Endothelial cell of umbilical vein (primary cell): ENCODE data around the gene DUSP8. TPM values are rescaled to one million over a fixed set of nuclear protein-coding genes. Genes with fewer than 3 reads are reported as not detected.

Experiments used
- BruUV-seq: library from RNA; stranded (reverse); fragments of 400-500 nt; replicated peaks from 2 replicates; lab custom pipeline; 2021; lab: Mats Ljungman, UMichigan
- CTCF ChIA-PET: fragments of 300-600, 350-600 bp; sonication (Branson Sonifier 250); formaldehyde crosslinking; loops from one replicate; lab custom pipeline; 2021; ENCODE audit warnings: antibody characterized with exemption, inconsistent platforms; lab: Charles Lee
- POLR2A ChIA-PET: fragments of 300-600, 350-600 bp; sonication (Branson Sonifier 250); formaldehyde crosslinking; loops from one replicate; lab custom pipeline; 2021; ENCODE audit warnings: antibody characterized with exemption, inconsistent platforms; lab: Charles Lee
- DNase-seq: peaks from one replicate; pipeline ENCODE4 v3.0.0-alpha.2; 2011; ENCODE audit warnings: low read depth, low spot score
- FAIRE-seq: peaks from 2 replicates; lab custom pipeline; 2011; peaks lifted over from hg19 to GRCh38; lab: Jason Lieb, UNC
- H2AFZ ChIP-seq: 2 replicates; pipeline ENCODE4 v1.6.0; 2012; ENCODE audit warnings: low read depth, low read length, control low read depth, inconsistent platforms
- H3K27ac ChIP-seq: 2 replicates; pipeline ENCODE4 v1.5.1; 2011; ENCODE audit warnings: low read depth, mild to moderate bottlenecking, control low read depth, low read length, moderate library complexity; ENCODE audit not compliant: insufficient read depth
- H3K27me3 ChIP-seq, 2 experiments: 2 replicates each; pipeline versions ENCODE4 v1.6.0 to v1.6.1; 2011; ENCODE audit warnings: low read length in 2 of 2, mixed read lengths in 1 of 2; ENCODE audit not compliant: control insufficient read depth in 2 of 2, insufficient read depth in 2 of 2
- H3K36me3 ChIP-seq, 2 experiments: 2 replicates in 1 of 2; 3 replicates in 1 of 2; pipeline ENCODE4 v1.5.1; 2011; ENCODE audit warnings: low read length in 2 of 2, mild to moderate bottlenecking in 1 of 2, moderate library complexity in 1 of 2; ENCODE audit not compliant: control insufficient read depth in 2 of 2, insufficient read depth in 2 of 2; ENCODE audit errors: extremely low read depth in 1 of 2
- H3K4me1 ChIP-seq: 3 replicates; pipeline ENCODE4 v1.5.1; 2011; ENCODE audit warnings: mild to moderate bottlenecking, low read length; ENCODE audit not compliant: control insufficient read depth, insufficient read depth; ENCODE audit errors: extremely low read depth
- H3K4me2 ChIP-seq: 2 replicates; pipeline ENCODE4 v1.6.1; 2011; ENCODE audit warnings: low read length, control low read depth, mixed read lengths; ENCODE audit not compliant: insufficient read depth
- H3K4me3 ChIP-seq, 3 experiments: fragments of 200-600 bp in 1 of 3; sonication (generic), shearing (Covaris generic) in 1 of 3; replicated peaks in 1 of 3; 2 replicates each; pipeline ENCODE4 v1.5.1; 2011 to 2016; ENCODE audit warnings: control low read depth in 3 of 3, low read length in 3 of 3, mild to moderate bottlenecking in 2 of 3, inconsistent platforms in 1 of 3, low read depth in 1 of 3, moderate library complexity in 1 of 3; ENCODE audit not compliant: insufficient read depth in 1 of 3
- H3K79me2 ChIP-seq: 2 replicates; pipeline ENCODE4 v1.6.0; 2012; ENCODE audit warnings: low read length, inconsistent platforms; ENCODE audit not compliant: control insufficient read depth, insufficient read depth
- H3K9ac ChIP-seq: replicated peaks from 2 replicates; pipeline ENCODE3; 2011; ENCODE audit warnings: low read length, control low read depth; ENCODE audit not compliant: insufficient read depth; ENCODE audit errors: extremely low read depth
- H3K9me1 ChIP-seq: replicated peaks from 3 replicates; pipeline ENCODE4 v1.6.0; 2011; ENCODE audit warnings: mild to moderate bottlenecking, low read length; ENCODE audit not compliant: control insufficient read depth, insufficient read depth; ENCODE audit errors: extremely low read depth
- H3K9me3 ChIP-seq: replicated peaks from 2 replicates; pipeline ENCODE4 v1.5.1; 2012; ENCODE audit warnings: low read length, inconsistent platforms; ENCODE audit not compliant: control insufficient read depth, insufficient read depth
- H4K20me1 ChIP-seq: replicated peaks from 2 replicates; pipeline ENCODE3; 2011; ENCODE audit warnings: mild to moderate bottlenecking, low read length; ENCODE audit not compliant: control insufficient read depth, insufficient read depth; ENCODE audit errors: extremely low read depth
- FOS ChIP-seq: IDR thresholded peaks from 2 replicates; pipeline ENCODE4 v1.6.1; 2011; ENCODE audit warnings: mild to moderate bottlenecking, low read length, moderate library complexity, borderline replicate concordance; ENCODE audit not compliant: insufficient read depth
- GATA2 ChIP-seq: IDR thresholded peaks from 2 replicates; pipeline ENCODE4 v1.7.0; 2011; ENCODE audit warnings: low read depth, mild to moderate bottlenecking, moderate library complexity, mixed read lengths, low read length; ENCODE audit not compliant: insufficient read length, insufficient read depth
- MYC ChIP-seq: IDR thresholded peaks from one replicate; pipeline ENCODE4 v1.6.1; 2011; ENCODE audit warnings: mild to moderate bottlenecking, low read depth, low read length
- POLR2A ChIP-seq: IDR thresholded peaks from 2 replicates; pipeline ENCODE4 v1.6.1; 2012; ENCODE audit warnings: low read depth, mild to moderate bottlenecking, control low read depth, low read length
- POLR2AphosphoS5 ChIP-seq: IDR thresholded peaks from 2 replicates; pipeline ENCODE4 v1.6.1; 2012; ENCODE audit warnings: low read depth, mild to moderate bottlenecking, control low read depth, low read length, moderate library complexity; ENCODE audit not compliant: insufficient read depth
- dilution Hi-C: fragments of 300-500 bp; cut with MboI; formaldehyde crosslinking; loops from one replicate; pipeline ENCODE4 v1.15.0; 2019; ENCODE audit warnings: low sequenced_read_pairs; ENCODE audit not compliant: extremely low pct_ligation_motif_present
- intact Hi-C: fragments of 100-400 bp; cut with micrococcal nuclease; formaldehyde crosslinking; loops from one replicate; pipeline ENCODE4 v1.10.0; 2022
- polyA plus RNA-seq, 4 experiments: library from polyadenylated mRNA; depleted of rRNA in 3 of 4; stranded (reverse) in 3 of 4; unstranded in 1 of 4; fragments of >200 nt; gene quantifications; 2 replicates each; pipeline versions ENCODE4 v1.2.1 to v1.2.3, GENCODE V29; 2011 to 2012; ENCODE audit warnings: missing spikeins in 1 of 4
- total RNA-seq: library from RNA; stranded (reverse); gene quantifications from 2 replicates; pipeline ENCODE4 v1.2.3, GENCODE V29; 2021
- TF ChIP-seq, protein P1 (sequence below): IDR thresholded peaks from 2 replicates; pipeline ENCODE4 v1.6.1; 2011; ENCODE audit not compliant: insufficient read depth, insufficient read length
- TF ChIP-seq, protein P2 (sequence below), 2 donors: IDR thresholded peaks; 1 replicate in 1 of 2; 2 replicates in 1 of 2; pipeline ENCODE4 v1.5.1; 2011; ENCODE audit warnings: low read length in 2 of 2, mild to moderate bottlenecking in 2 of 2, moderate library complexity in 2 of 2, control low read depth in 1 of 2, inconsistent platforms in 1 of 2, low read depth in 1 of 2; ENCODE audit not compliant: insufficient read depth in 1 of 2; ENCODE audit errors: extremely low read depth in 1 of 2

DUSP8 gene
- total and polyA plus RNA-seq, 2 donors (not counting 3 experiments of a cell fraction or from before 2014, with no cell fraction given), result 4.6 to 5.9 TPM

DNA sequence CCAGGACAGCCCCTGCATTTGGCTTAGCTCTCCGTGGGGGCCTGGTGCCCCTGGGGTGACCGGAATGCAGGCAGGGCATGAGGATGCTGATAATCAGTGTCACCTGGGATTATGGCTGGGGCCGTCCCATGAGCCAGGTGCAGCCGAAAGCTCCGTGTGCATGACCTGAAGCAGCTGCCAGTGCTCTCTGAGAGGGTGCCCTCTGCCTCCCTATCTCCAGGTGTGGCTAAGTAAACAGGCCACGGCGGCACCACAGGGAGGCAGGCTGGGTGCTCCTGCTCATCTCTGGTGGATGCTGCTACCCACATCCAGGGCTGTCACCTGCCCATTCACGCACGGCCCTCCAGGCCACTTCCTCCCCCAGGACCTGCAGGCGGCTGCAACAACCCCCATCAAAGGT, 29.8 kb downstream of the DUSP8 start:
- ChIA-PET POLR2A (no interaction called here), CTCF (interaction anchor here (9.8 kb wide), 1 partner anchor 34 kb away, joined by 313 read pairs; no protein-coding TSS in a partner anchor)
- peaks cover 3% of the 10 kb centered on the region for H3K79me2 ChIP-seq
- no peak overlapping the region for H2AFZ ChIP-seq
- H3K9me3 ChIP-seq, result no peaks in the 10 kb centered on the region
- intact Hi-C loops (no loop called here), dilution Hi-C loops (no loop called here)
- peaks cover 14 to 23% of the 10 kb centered on the region in 2 experiments for H3K27me3 ChIP-seq
- no peak overlapping the region for H3K4me3 ChIP-seq
- no peak overlapping the region for H3K9ac ChIP-seq
- TF ChIP-seq, protein P1, sequence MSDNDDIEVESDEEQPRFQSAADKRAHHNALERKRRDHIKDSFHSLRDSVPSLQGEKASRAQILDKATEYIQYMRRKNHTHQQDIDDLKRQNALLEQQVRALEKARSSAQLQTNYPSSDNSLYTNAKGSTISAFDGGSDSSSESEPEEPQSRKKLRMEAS, result no peak
- TF ChIP-seq, protein P2, sequence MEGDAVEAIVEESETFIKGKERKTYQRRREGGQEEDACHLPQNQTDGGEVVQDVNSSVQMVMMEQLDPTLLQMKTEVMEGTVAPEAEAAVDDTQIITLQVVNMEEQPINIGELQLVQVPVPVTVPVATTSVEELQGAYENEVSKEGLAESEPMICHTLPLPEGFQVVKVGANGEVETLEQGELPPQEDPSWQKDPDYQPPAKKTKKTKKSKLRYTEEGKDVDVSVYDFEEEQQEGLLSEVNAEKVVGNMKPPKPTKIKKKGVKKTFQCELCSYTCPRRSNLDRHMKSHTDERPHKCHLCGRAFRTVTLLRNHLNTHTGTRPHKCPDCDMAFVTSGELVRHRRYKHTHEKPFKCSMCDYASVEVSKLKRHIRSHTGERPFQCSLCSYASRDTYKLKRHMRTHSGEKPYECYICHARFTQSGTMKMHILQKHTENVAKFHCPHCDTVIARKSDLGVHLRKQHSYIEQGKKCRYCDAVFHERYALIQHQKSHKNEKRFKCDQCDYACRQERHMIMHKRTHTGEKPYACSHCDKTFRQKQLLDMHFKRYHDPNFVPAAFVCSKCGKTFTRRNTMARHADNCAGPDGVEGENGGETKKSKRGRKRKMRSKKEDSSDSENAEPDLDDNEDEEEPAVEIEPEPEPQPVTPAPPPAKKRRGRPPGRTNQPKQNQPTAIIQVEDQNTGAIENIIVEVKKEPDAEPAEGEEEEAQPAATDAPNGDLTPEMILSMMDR (IDR thresholded peaks at IDR 0.05; ENCODE audit: extremely low read depth in 1 of 2, insufficient read depth in 1 of 2, low read depth in 1 of 2, low read length in 2 of 2), result no peak
- TF ChIP-seq FOS (no peak), MYC (no peak), POLR2A (no peak), POLR2AphosphoS5 (no peak), GATA2 (no peak)
- no peaks in the 10 kb centered on the region for H3K36me3 ChIP-seq
- no peak for DNase-seq
- BruUV-seq, result no TSS peak
- H4K20me1 ChIP-seq, result no peaks in the 10 kb centered on the region
- H3K9me1 ChIP-seq, result no peaks in the 10 kb centered on the region
- H3K4me2 ChIP-seq, result no peak overlapping the region
- H3K4me1 ChIP-seq, result no peaks in the 10 kb centered on the region
- FAIRE-seq, result no peak
- H3K27ac ChIP-seq, result no peak overlapping the region
